HEK293 (cell line): ENCODE measurements around the gene CTNNA2.

Source experiments
- ATF2 ChIP-seq: fragments of 450-650 bp; formaldehyde crosslinking; IDR thresholded peaks from 2 replicates; pipeline ENCODE4 v1.5.1; 2016; ENCODE audit warnings: missing biosample characterization, missing genetic modification characterization, low read depth
- HOXA7 ChIP-seq: sonication (generic); formaldehyde crosslinking; IDR thresholded peaks from 2 replicates; pipeline ENCODE4 v1.8.1; 2022; ENCODE audit warnings: missing genetic modification reagents, borderline replicate concordance
- HOXD13 ChIP-seq: sonication (generic); formaldehyde crosslinking; IDR thresholded peaks from 2 replicates; pipeline ENCODE4 v1.8.0; 2022; ENCODE audit warnings: missing genetic modification reagents, borderline replicate concordance
- TCF7L2 ChIP-seq: IDR thresholded peaks from 2 replicates; pipeline ENCODE4 v1.6.1; 2011; ENCODE audit warnings: low read depth, mild to moderate bottlenecking, inconsistent platforms, low read length, moderate library complexity, borderline replicate concordance
- ZNF274 ChIP-seq, 2 experiments: fragments of 200-500 bp in 1 of 2; fragments of 450-650 bp in 1 of 2; sonication (Bioruptor generic) in 1 of 2; formaldehyde crosslinking in 1 of 2; IDR thresholded peaks; 2 replicates each; pipeline versions ENCODE4 v1.5.1 to v1.6.1; 2014 to 2016; ENCODE audit warnings: borderline replicate concordance in 1 of 2, inconsistent platforms in 1 of 2, low read length in 1 of 2, missing biosample characterization in 1 of 2, missing genetic modification characterization in 1 of 2
- ZNF423 ChIP-seq: fragments of 450-650 bp; formaldehyde crosslinking; IDR thresholded peaks from 2 replicates; pipeline ENCODE4 v1.5.1; 2016; ENCODE audit warnings: missing biosample characterization, missing genetic modification characterization
- ZNF544 ChIP-seq: fragments of 450-650 bp; formaldehyde crosslinking; IDR thresholded peaks from 2 replicates; pipeline ENCODE4 v1.5.0; 2017; ENCODE audit warnings: missing biosample characterization, missing genetic modification characterization
- ZNF830 ChIP-seq: fragments of 450-650 bp; IDR thresholded peaks from 2 replicates; pipeline ENCODE4 v1.5.0; 2018; ENCODE audit warnings: missing biosample characterization, missing genetic modification characterization, low read depth, mild to moderate bottlenecking, moderate library complexity
- TF ChIP-seq, protein P1 (sequence below): fragments of 450-650 bp; formaldehyde crosslinking; IDR thresholded peaks from 2 replicates; pipeline ENCODE4 v1.5.1; 2016; ENCODE audit warnings: missing biosample characterization, missing genetic modification characterization

DNA sequence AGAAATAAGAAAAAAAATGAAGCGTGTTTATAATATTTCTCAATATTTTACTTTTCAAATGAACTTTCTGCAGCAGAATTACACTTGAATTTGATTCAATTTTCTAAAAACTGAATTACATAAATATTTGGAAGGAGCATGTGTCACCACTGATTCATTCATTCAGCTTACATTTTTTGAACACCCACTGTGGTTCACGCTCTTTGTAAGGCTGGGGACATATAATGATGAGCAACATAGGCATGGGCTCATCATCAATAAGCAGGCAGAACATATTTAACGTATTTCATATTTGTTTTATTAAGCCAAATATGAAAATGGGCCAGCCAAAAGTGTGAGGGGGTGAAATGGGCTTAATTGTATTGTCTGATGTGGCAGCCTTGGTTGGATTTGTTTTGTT lies 209.1 kb downstream of the CTNNA2 start:
- TF ChIP-seq, protein P1, sequence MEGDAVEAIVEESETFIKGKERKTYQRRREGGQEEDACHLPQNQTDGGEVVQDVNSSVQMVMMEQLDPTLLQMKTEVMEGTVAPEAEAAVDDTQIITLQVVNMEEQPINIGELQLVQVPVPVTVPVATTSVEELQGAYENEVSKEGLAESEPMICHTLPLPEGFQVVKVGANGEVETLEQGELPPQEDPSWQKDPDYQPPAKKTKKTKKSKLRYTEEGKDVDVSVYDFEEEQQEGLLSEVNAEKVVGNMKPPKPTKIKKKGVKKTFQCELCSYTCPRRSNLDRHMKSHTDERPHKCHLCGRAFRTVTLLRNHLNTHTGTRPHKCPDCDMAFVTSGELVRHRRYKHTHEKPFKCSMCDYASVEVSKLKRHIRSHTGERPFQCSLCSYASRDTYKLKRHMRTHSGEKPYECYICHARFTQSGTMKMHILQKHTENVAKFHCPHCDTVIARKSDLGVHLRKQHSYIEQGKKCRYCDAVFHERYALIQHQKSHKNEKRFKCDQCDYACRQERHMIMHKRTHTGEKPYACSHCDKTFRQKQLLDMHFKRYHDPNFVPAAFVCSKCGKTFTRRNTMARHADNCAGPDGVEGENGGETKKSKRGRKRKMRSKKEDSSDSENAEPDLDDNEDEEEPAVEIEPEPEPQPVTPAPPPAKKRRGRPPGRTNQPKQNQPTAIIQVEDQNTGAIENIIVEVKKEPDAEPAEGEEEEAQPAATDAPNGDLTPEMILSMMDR (tag by site-specific recombination), result no peak
- TF ChIP-seq TCF7L2 (no peak), ZNF423 (tag by site-specific recombination) (no peak), HOXD13 (no peak), ATF2 (tag by site-specific recombination) (no peak), ZNF544 (tag by site-specific recombination) (no peak), ZNF274 (IDR thresholded peaks at IDR 0.05; ENCODE audit: low read length) (no peak), ZNF274 (tag by site-specific recombination; IDR thresholded peaks at IDR 0.05; ENCODE audit: borderline replicate concordance) (no peak), HOXA7 (CRISPR knock-in tag) (no peak), ZNF830 (tag by site-specific recombination) (no peak)
